ENCODE data around the gene TMEM72.

TMEM72 gene

GRCh38 chr10:44908066-44908749 lies 2.9 kb upstream of the TMEM72 start:
- H3K4me1 ChIP-seq (ENCODE audit: insufficient read depth, poor library complexity, severe bottlenecking), result no peaks in the 10 kb centered on the region
- H3K36me3 ChIP-seq (ENCODE audit: low read depth), result no peaks in the 10 kb centered on the region
- DNase-seq (ENCODE audit: low spot score) (no peak), ATAC-seq (ENCODE audit: low read depth) (no peak)
- no peaks in the 10 kb centered on the region for H3K9me3 ChIP-seq (ENCODE audit: severe bottlenecking)
- no peak for TF ChIP-seq CTCF (IDR thresholded peaks at IDR 0.05; ENCODE audit: poor library complexity, severe bottlenecking)
- no peak overlapping the region for H3K27ac ChIP-seq (ENCODE audit: poor library complexity, severe bottlenecking)
- H3K4me3 ChIP-seq (ENCODE audit: severe bottlenecking), result no peak overlapping the region
- H3K27me3 ChIP-seq (ENCODE audit: insufficient read depth, poor library complexity, severe bottlenecking), result no peaks in the 10 kb centered on the region

- Histone ChIP-seq H3K36me3 (ENCODE audit: low read depth) (no peaks in the 10 kb centered on the region), H3K27me3 (ENCODE audit: insufficient read depth, poor library complexity, severe bottlenecking) (no peaks in the 10 kb centered on the region), H3K9me3 (ENCODE audit: severe bottlenecking) (no peaks in the 10 kb centered on the region), H3K4me3 (ENCODE audit: severe bottlenecking) (no peak overlapping the region), H3K27ac (ENCODE audit: poor library complexity, severe bottlenecking) (no peak overlapping the region), H3K4me1 (ENCODE audit: insufficient read depth, poor library complexity, severe bottlenecking) (no peaks in the 10 kb centered on the region)
- TF ChIP-seq CTCF (IDR thresholded peaks at IDR 0.05; ENCODE audit: poor library complexity, severe bottlenecking), result no peak
- no peak for DNase-seq (ENCODE audit: low spot score)
- no peak for ATAC-seq (ENCODE audit: low read depth)
These were observed 2.1 kb upstream of the TMEM72 start for GRCh38 chr10:44908936-44909630.

- no peak for TF ChIP-seq CTCF (IDR thresholded peaks at IDR 0.05; ENCODE audit: poor library complexity, severe bottlenecking)
- H3K36me3 ChIP-seq (ENCODE audit: low read depth), result no peaks in the 10 kb centered on the region
- H3K27me3 ChIP-seq (ENCODE audit: insufficient read depth, poor library complexity, severe bottlenecking), result no peaks in the 10 kb centered on the region
These were observed 1.2 kb upstream of the TMEM72 start for GRCh38 chr10:44909910-44910309.

GRCh38 chr10:44910602-44911001 lies 535 bp upstream of the TMEM72 start:
- H3K36me3 ChIP-seq (ENCODE audit: low read depth), result no peaks in the 10 kb centered on the region
- no peak for DNase-seq (ENCODE audit: low spot score)
- H3K9me3 ChIP-seq (ENCODE audit: severe bottlenecking), result no peaks in the 10 kb centered on the region
- no peak for TF ChIP-seq CTCF (IDR thresholded peaks at IDR 0.05; ENCODE audit: poor library complexity, severe bottlenecking)
- ATAC-seq (ENCODE audit: low read depth), result no peak
- no peak overlapping the region for H3K27ac ChIP-seq (ENCODE audit: poor library complexity, severe bottlenecking)
- H3K4me1 ChIP-seq (ENCODE audit: insufficient read depth, poor library complexity, severe bottlenecking), result no peaks in the 10 kb centered on the region
- H3K4me3 ChIP-seq (ENCODE audit: severe bottlenecking), result no peak overlapping the region
- H3K27me3 ChIP-seq (ENCODE audit: insufficient read depth, poor library complexity, severe bottlenecking), result no peaks in the 10 kb centered on the region

More at GRCh38 chr10:44909910-44910309, 1.2 kb upstream of the TMEM72 start:
- Histone ChIP-seq H3K9me3 (ENCODE audit: severe bottlenecking) (no peaks in the 10 kb centered on the region), H3K4me1 (ENCODE audit: insufficient read depth, poor library complexity, severe bottlenecking) (no peaks in the 10 kb centered on the region), H3K27ac (ENCODE audit: poor library complexity, severe bottlenecking) (no peak overlapping the region), H3K4me3 (ENCODE audit: severe bottlenecking) (no peak overlapping the region)
- ATAC-seq (ENCODE audit: low read depth), result no peak
- no peak for DNase-seq (ENCODE audit: low spot score)

GRCh38 chr10:44911951-44912350 lies 814 bp downstream of the TMEM72 start:
- no peaks in the 10 kb centered on the region for H3K27me3 ChIP-seq (ENCODE audit: insufficient read depth, poor library complexity, severe bottlenecking)
- DNase-seq (ENCODE audit: low spot score) (no peak), ATAC-seq (ENCODE audit: low read depth) (no peak)
- no peak overlapping the region for H3K4me3 ChIP-seq (ENCODE audit: severe bottlenecking)
- no peaks in the 10 kb centered on the region for H3K4me1 ChIP-seq (ENCODE audit: insufficient read depth, poor library complexity, severe bottlenecking)
- no peak overlapping the region for H3K27ac ChIP-seq (ENCODE audit: poor library complexity, severe bottlenecking)
- no peaks in the 10 kb centered on the region for H3K9me3 ChIP-seq (ENCODE audit: severe bottlenecking)
- H3K36me3 ChIP-seq (ENCODE audit: low read depth), result no peaks in the 10 kb centered on the region
- TF ChIP-seq CTCF (IDR thresholded peaks at IDR 0.05; ENCODE audit: poor library complexity, severe bottlenecking), result no peak
